NCI-H2196 (cell line): ENCODE results near the gene TTC38.

Experiments
- DNase-seq: peaks from one replicate; lab custom pipeline; 2025; ENCODE audit not compliant: unreplicated experiment; lab: John Stamatoyannopoulos, UW

TTC38 gene

GRCh38 chr22:46267431-46268279, at the start of gene TTC38:
TSS of gene TTC38 (plus strand) at chr22:46268008. CDS start at chr22:46268040, 32 bp downstream.
- DNase-seq = peak; percentile 77

DNA sequence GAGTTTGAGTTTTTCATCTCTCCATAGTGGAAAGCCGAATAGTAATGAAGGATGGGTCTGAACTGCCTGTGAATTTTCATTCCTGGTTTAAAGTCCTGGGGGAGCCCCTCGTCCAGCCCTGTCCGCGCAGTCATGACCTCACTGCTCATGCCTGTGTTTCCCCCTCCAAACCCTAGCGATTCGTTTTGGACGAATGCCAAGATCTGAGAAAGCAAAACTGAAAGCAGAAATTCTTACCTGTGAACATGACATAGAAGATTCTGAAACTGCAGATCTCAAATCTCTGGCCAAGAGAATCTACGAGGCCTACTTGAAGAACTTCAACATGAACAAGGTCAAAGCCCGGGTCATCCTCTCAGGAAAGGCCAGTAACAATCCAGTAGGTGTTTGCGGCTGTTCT, 48.2 kb upstream of the TTC38 start:
- peak; percentile 42 for DNase-seq

- DNase-seq = no peak
Measured at GRCh38 chr22:46220921-46221320, 46.9 kb upstream of the TTC38 start.

GRCh38 chr22:46224044-46224897, 43.5 kb upstream of the TTC38 start:
- DNase-seq = no peak

DNA sequence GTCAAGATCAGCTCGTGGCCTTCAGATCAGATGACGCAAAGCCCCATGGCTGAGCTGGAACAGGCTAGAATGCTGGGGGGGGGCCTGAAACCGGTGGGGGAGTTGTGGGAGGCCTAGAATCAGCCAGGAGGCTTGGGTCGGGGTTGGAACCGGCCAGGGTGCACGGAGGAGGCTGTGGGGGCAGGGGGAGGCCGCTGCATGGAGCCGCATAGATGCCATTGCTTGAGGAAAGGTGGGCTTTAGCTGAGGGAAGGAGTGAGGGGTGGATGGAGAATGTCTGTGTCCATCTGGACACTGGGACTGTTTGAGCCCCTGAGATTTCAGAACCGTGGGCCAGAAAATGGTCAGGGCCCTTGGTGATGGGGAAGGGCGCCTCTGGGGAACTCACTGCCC, 42.9 kb upstream of the TTC38 start:
- DNase-seq = no peak

- DNase-seq = no peak
Measured at GRCh38 chr22:46225631-46226030, 42.2 kb upstream of the TTC38 start.

DNA sequence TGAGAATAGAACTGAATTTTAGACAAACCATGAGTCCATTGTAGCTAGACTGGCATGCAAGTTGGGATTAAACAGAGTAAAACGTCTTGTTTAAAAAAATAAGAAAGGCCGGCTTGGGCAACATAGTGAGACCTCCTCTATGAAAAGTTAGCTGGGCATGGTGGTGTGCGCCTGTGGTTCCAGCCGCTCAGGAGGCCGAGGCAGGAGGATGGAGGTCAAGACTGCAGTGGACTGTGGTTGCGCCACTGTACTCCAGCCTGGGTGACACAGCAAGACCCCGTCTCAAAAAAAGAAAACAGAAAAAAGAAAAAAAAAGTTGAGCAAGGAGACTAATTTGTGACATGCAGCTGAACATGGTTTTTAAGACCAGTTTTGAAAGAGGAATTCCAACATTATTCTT, 41.2 kb upstream of the TTC38 start:
- no peak for DNase-seq

DNA sequence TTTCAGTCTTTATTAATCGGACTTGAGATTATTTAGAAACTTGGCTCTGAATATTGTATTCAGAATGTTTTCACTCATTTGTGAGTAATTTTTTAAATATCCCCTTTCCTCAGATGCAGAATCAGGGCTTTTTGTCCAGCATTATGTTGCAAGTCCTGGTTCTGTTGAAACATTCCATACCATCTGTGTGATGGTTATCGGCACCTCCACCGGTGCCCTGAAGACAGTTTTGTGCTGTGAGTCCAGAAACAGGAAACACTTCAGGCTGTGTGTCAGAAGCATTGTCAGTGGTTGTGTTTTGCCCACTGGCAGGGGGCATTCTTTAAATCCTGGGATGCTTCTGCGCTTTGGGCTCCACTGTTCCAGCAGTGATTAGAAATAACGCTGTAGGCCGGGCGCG, 38.1 kb upstream of the TTC38 start:
- no peak for DNase-seq

DNA sequence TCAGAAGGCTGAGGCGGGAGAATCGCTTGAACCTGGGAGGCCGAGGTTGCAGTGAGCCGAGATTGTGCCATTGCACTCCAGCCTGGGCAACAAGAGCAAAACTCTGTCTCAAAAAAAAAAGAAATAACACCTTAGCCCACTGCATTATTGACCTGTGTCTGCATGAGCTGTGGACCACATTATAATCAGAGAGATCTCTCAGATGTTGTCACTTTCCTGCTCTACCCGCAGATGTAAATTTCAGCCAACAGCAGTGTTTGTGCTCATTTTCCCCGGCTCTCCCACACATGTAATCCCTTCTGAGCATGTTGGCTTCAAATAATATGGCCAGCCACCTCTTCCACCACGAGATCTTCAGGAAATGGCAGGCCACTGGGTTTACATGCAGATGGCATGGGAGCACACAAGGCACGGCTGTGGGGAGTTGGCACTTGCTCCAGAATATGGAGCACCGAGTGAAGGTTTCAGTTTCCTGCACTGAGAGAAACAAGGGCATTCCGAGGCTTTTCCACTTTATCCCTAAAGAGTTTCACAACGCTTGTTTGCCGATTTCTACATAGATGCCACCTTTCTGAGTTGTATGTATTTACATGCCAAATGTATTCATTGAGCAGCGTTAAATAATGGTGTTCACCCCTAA, 37.4 kb upstream of the TTC38 start:
- DNase-seq = no peak

DNA sequence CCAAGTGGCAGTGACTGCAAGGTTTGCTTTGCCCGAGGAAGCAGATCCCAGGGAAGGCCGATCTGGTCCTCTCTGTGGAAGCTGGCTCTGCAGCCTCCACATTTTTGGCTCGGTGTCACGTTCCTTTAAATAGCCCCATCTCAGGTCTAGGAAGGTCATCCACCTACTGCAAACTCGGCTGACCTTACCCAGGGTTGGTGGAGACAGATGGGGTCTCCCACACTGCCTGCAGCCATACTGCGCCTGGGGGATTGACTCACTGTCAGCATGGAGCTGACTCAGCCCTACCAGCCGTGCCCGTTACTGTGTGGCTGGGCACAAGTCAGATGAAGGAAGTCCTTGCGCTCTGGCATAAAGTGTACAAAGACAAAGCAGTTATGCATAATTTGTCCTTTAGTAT, 34.6 kb upstream of the TTC38 start:
- no peak for DNase-seq

DNA sequence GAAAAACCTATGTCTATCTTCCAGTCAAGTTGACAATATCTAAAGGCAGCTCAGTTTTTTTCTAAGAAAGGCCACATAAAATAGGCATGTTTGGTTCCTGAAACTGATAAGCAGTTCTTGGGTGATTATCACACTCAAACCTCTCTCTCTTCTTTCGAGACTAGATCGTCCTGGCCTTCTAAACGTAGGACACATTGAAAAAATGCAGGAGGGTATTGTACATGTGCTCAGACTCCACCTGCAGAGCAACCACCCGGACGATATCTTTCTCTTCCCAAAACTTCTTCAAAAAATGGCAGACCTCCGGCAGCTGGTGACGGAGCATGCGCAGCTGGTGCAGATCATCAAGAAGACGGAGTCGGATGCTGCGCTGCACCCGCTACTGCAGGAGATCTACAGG, 32.8 kb upstream of the TTC38 start:
- no peak for DNase-seq

GRCh38 chr22:46237453-46238124, 30.2 kb upstream of the TTC38 start:
- no peak for DNase-seq

DNA sequence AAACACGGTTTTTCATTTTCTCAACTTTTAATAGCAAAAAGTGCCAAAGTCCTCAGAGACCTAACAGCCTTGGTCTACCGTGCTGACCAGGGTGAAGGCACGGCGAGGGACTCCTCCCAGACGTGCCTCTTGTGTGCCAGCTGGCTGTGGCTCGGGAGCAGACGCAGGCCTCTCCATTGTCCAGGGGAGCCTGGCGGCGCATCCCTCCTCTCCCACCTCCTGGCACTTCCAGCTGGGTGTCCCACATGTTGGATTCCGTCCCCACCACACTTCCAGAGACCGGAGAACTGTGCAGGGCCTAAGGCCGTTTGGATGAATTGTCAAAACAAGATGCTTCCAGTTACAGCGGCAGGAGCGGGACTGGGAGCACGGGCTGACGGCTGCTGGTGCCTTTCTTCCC, 29.3 kb upstream of the TTC38 start:
- DNase-seq = no peak

DNA sequence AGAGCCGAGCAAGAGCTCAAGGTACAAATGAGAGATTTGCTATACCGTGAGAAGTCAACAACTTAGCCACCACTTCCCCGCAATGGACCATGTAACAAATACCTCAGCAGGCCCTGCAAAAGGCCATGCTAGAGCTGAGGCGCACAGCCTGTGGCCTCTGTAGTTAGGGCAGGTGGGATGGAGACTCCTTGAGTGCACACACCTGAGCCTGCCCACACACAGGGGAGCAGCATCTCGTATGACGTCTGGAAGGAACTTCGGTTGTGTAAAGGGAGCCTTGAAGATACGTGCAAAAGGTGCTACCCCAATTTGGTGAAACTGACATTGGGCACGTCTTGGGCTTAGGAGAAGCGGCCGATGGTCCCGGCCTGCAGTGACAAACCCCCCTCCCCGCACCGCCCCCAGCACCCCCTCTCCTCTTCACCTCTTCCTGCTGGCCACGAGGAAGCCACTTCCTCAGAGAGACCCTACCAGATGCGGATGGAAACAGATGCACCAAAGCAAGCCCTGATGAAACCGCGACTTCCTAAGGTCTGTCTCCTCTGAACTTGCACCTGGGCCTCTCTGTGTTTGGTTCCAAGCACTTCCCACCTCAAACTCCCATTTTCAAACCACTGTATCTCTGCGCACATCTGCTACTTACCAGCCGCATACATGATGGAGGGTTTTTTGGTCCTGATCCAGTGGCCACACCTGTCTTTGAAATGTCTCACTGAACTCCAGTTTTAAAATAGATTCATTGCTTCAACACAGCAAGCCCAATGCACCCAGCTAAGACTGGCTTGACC, 28.4 kb upstream of the TTC38 start:
- no peak for DNase-seq

GRCh38 chr22:46240073-46240472, 27.7 kb upstream of the TTC38 start:
- no peak for DNase-seq

GRCh38 chr22:46240506-46240905, 27.3 kb upstream of the TTC38 start:
- no peak for DNase-seq

- no peak for DNase-seq
Measured at GRCh38 chr22:46240907-46241306, 26.9 kb upstream of the TTC38 start.

DNA sequence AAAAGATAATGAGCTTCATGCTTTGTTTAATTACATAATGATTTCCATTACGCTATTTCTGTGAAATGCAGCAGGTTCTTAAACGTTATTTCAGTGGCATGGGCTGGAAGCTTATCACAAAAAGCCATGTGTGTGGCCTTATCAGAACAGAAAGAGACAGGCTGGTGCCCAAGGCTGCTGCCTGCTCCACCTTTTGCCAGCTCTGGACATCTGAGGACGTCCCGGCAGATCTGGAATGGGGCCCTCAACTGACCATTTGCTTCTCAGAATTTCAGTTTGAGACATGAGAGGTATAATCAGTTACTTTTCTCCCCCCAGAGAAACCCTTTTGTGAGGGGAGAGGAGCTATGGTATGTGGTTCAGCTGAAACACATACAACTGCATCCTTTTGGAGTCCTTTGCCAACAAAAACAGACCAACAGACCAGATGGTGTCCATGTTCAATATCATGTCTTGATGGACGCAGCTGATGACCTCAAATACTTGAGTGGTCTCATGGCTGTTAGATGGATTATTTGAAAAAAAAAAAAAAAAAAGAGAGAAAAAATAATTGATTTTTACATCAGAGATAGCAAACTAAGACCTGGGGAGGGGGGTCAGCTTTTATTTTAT, 26.3 kb upstream of the TTC38 start:
- no peak for DNase-seq

- no peak for DNase-seq
Measured at GRCh38 chr22:46242076-46242475, 25.7 kb upstream of the TTC38 start.

DNA sequence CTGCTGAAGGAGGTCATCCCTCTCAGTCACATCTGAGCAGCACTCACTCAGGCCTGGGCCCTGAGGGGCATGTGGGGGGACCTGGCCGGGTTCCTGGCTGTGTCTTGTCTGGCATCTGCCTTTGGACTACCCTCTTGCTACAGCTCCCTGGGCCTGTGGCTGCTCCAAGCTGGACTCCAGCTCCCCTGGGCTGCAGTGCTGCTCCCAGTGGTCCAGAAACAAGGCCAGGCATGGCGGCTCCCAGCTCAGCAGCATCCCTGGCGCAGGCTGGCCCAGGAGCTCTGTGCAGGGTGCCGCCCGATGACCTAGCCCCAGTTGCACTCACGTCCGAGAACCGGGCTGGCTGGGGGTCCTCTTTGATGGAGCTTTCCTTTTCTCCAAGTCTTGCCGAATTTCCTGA, 23.0 kb upstream of the TTC38 start:
- no peak for DNase-seq
